Measurements from ENCODE around the gene PXT1. TPM values are rescaled to one million over a fixed set of nuclear protein-coding genes. Genes with fewer than 3 reads are reported as not detected.

PXT1 gene
- polyA plus RNA-seq, 1 donor, result not detected

- no peak for DNase-seq
Observed at GRCh38 chr6:36346486-36347273, 96.0 kb downstream of the PXT1 start.

- no peak for DNase-seq
Observed at GRCh38 chr6:36345681-36346466, 96.8 kb downstream of the PXT1 start.

- no peak for DNase-seq
Observed at GRCh38 chr6:36343109-36343680, 99.5 kb downstream of the PXT1 start.

GRCh38 chr6:36340618-36341454 is 101.8 kb downstream of the PXT1 start:
- no peak for DNase-seq

Other genes with a start within 250 kb of the PXT1 start
- 53.9 TPM for gene BRPF3, start 246.1 kb downstream of the PXT1 start, polyA plus RNA-seq (ENCODE audit: insufficient read length)
- 2.5 TPM for gene PNPLA1, start 172.8 kb downstream of the PXT1 start, polyA plus RNA-seq (ENCODE audit: insufficient read length)
- 0.17 TPM for gene BNIP5, start 106.0 kb downstream of the PXT1 start, polyA plus RNA-seq (ENCODE audit: insufficient read length)
- gene ETV7, start 55.2 kb downstream of the PXT1 start, polyA plus RNA-seq (ENCODE audit: insufficient read length), result not detected
- gene KCTD20, start 146 bp upstream of the PXT1 start, polyA plus RNA-seq (ENCODE audit: insufficient read length), result 55.8 TPM
- 63.9 TPM for gene STK38, start 104.6 kb upstream of the PXT1 start, polyA plus RNA-seq (ENCODE audit: insufficient read length)
- gene SRSF3, start 151.5 kb upstream of the PXT1 start, polyA plus RNA-seq (ENCODE audit: insufficient read length), result 602 TPM
- gene CDKN1A, start 235.9 kb upstream of the PXT1 start, polyA plus RNA-seq (ENCODE audit: insufficient read length), result 10.1 TPM